ENCODE data around the gene IFI27. TPM values are rescaled to one million over a fixed set of nuclear protein-coding genes. Genes with fewer than 3 reads are reported as not detected.

The IFI27 gene
- total and polyA plus RNA-seq, 9 of the 15 experiments (the other 6 are each of a cell fraction or from before 2014, with no cell fraction given) = 0.19 to 3.4 (median 1.4) TPM; not detected in 1

DNA sequence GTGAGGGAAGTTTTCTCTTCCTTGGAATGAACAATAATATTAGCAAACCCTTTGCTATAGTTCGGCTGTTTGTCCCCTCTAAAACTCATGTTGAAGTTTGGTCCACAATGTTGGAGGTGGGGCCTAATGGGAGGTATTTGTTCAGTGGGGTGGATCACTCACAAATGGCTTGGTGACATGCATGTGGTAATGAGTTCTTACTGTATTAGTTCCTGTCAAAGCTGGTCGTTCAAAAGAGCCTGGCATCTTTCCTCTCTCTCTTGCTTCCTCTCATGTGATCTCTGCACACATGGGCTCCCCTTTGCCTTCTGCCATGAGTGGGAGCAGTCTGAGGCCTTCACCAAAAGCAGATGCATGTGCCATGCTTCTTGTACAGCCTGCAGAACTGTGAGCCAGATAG is 50.5 kb downstream of the IFI27 start:
- WGBS (ENCODE audit: insufficient coverage, low coverage, missing lambda C conversion rate) = 0% methylated on average over 2 of the region's 2 CpGs
- FAIRE-seq (no peak), ATAC-seq (no peak), DNase-seq (ENCODE audit: extremely low read depth in 1 of 4, low spot score in 3 of 4) (no peak)
- no peak overlapping the region for H3K9ac ChIP-seq (ENCODE audit: insufficient read depth in 1 of 2, low read depth in 2 of 2, low read length in 2 of 2)
- H3K36me3 ChIP-seq (ENCODE audit: control insufficient read depth, insufficient read depth, low read length) = no peaks in the 10 kb centered on the region
- H3K4me2 ChIP-seq (ENCODE audit: insufficient read depth, low read length) = no peak overlapping the region
- peaks cover 0 to 11% of the 10 kb centered on the region in 2 experiments; a peak in 1 of 5 replicates for H3K27me3 ChIP-seq (ENCODE audit: control insufficient read depth in 2 of 2, insufficient read depth in 2 of 2, low read length in 2 of 2)
- H3K9me3 ChIP-seq (replicated peaks; ENCODE audit: control insufficient read depth, insufficient read depth, low read depth, low read length) = no peaks in the 10 kb centered on the region
- intact Hi-C loops (cut with micrococcal nuclease) (no loop called here), in situ Hi-C loops (cut with MboI) (no loop called here)
- H3K4me3 ChIP-seq = no peak overlapping the region
- no peaks in the 10 kb centered on the region; a peak in 1 of 5 replicates for H3K4me1 ChIP-seq (replicated peaks in 1 of 2; ENCODE audit: control insufficient read depth in 2 of 2, insufficient read depth in 2 of 2, low read length in 2 of 2)
- H3K9me1 ChIP-seq (ENCODE audit: control insufficient read depth, insufficient read depth, low read length) = no peaks in the 10 kb centered on the region
- ChIA-PET CTCF (ENCODE audit: low intra/inter-chr PET ratio) (no interaction called here), POLR2A (interaction anchor here (1.3 kb wide), 1 partner anchor 125 kb away, joined by 3 read pairs; no protein-coding TSS in a partner anchor)
- H3K79me2 ChIP-seq (ENCODE audit: control insufficient read depth, insufficient read depth, low read length) = no peaks in the 10 kb centered on the region
- TF ChIP-seq KAT8 (IDR thresholded peaks at IDR 0.05; ENCODE audit: low read depth) = no peak
- TF ChIP-seq THRAP3 (IDR thresholded peaks at IDR 0.05; ENCODE audit: borderline replicate concordance) = no peak
- TF ChIP-seq STAT5A (IDR thresholded peaks at IDR 0.05; ENCODE audit: borderline replicate concordance, low read length) = no peak
- TF ChIP-seq TAF1 (IDR thresholded peaks at IDR 0.05; ENCODE audit: control insufficient read depth, extremely low read depth, insufficient read depth, low read length, severe bottlenecking) = no peak
- TF ChIP-seq, protein P1, sequence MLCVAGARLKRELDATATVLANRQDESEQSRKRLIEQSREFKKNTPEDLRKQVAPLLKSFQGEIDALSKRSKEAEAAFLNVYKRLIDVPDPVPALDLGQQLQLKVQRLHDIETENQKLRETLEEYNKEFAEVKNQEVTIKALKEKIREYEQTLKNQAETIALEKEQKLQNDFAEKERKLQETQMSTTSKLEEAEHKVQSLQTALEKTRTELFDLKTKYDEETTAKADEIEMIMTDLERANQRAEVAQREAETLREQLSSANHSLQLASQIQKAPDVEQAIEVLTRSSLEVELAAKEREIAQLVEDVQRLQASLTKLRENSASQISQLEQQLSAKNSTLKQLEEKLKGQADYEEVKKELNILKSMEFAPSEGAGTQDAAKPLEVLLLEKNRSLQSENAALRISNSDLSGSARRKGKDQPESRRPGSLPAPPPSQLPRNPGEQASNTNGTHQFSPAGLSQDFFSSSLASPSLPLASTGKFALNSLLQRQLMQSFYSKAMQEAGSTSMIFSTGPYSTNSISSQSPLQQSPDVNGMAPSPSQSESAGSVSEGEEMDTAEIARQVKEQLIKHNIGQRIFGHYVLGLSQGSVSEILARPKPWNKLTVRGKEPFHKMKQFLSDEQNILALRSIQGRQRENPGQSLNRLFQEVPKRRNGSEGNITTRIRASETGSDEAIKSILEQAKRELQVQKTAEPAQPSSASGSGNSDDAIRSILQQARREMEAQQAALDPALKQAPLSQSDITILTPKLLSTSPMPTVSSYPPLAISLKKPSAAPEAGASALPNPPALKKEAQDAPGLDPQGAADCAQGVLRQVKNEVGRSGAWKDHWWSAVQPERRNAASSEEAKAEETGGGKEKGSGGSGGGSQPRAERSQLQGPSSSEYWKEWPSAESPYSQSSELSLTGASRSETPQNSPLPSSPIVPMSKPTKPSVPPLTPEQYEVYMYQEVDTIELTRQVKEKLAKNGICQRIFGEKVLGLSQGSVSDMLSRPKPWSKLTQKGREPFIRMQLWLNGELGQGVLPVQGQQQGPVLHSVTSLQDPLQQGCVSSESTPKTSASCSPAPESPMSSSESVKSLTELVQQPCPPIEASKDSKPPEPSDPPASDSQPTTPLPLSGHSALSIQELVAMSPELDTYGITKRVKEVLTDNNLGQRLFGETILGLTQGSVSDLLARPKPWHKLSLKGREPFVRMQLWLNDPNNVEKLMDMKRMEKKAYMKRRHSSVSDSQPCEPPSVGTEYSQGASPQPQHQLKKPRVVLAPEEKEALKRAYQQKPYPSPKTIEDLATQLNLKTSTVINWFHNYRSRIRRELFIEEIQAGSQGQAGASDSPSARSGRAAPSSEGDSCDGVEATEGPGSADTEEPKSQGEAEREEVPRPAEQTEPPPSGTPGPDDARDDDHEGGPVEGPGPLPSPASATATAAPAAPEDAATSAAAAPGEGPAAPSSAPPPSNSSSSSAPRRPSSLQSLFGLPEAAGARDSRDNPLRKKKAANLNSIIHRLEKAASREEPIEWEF (CRISPR knock-in tag; IDR thresholded peaks at IDR 0.05) = no peak
- no peak for TF ChIP-seq PYGO2 (tag; IDR thresholded peaks at IDR 0.05)
- TF ChIP-seq DMBX1 (CRISPR knock-in tag; IDR thresholded peaks at IDR 0.05; ENCODE audit: borderline replicate concordance) = no peak
- TF ChIP-seq TAF15 (IDR thresholded peaks at IDR 0.05; ENCODE audit: low read depth, low read length) = no peak
- TF ChIP-seq ZNF140 (CRISPR knock-in tag; IDR thresholded peaks at IDR 0.05) = no peak
- TF ChIP-seq RBM22 (IDR thresholded peaks at IDR 0.05; ENCODE audit: low read depth, low read length, poor library complexity, severe bottlenecking) = no peak
- TF ChIP-seq FOXA3 (CRISPR knock-in tag; conservative IDR thresholded peaks at IDR 0.05 in 1 of 2, IDR thresholded peaks at IDR 0.05 in 1 of 2) = no peak
- TF ChIP-seq BDP1 (IDR thresholded peaks at IDR 0.05; ENCODE audit: insufficient read depth, insufficient read length) = no peak
- TF ChIP-seq ZNF830 (CRISPR knock-in tag; IDR thresholded peaks at IDR 0.05) = no peak
- no peak for TF ChIP-seq FOSL1 (tag; conservative IDR thresholded peaks at IDR 0.05)
- no peak overlapping the region for H2AFZ ChIP-seq (ENCODE audit: low read depth, low read length)
- no peak overlapping the region for H3K27ac ChIP-seq (ENCODE audit: extremely low read depth, low read depth, low read length)
- H4K20me1 ChIP-seq (replicated peaks; ENCODE audit: control insufficient read depth, insufficient read depth, low read length) = no peaks in the 10 kb centered on the region
- BruUV-seq (replicated peaks) = no TSS peak
